OCI-LY1 (cell line): ENCODE measurements around the gene ESR2.

Experiments used
- H2AFZ ChIP-seq: fragments of 200-600 bp; sonication (generic), shearing (Covaris generic); 2 replicates; pipeline ENCODE4 v1.6.0; 2014; ENCODE audit warnings: antibody characterized with exemption, mild to moderate bottlenecking, low read length
- H3F3A ChIP-seq: fragments of 200-600 bp; sonication (generic), shearing (Covaris generic); 2 replicates; pipeline ENCODE4 v1.6.0; 2014; ENCODE audit warnings: mild to moderate bottlenecking, antibody characterized with exemption, low read length, moderate library complexity; ENCODE audit not compliant: insufficient read depth
- H3K27ac ChIP-seq: fragments of 200-600 bp; sonication (generic); 2 replicates; pipeline ENCODE4 v1.5.1; 2014; ENCODE audit warnings: low read length, mixed run types, mild to moderate bottlenecking, low read depth; ENCODE audit not compliant: poor library complexity, severe bottlenecking
- H3K27me3 ChIP-seq: fragments of 200-600 bp; sonication (generic); 2 replicates; pipeline ENCODE4 v1.6.0; 2014; ENCODE audit warnings: antibody characterized with exemption, mild to moderate bottlenecking, low read length, moderate library complexity; ENCODE audit not compliant: insufficient read depth
- H3K36me3 ChIP-seq: fragments of 200-600 bp; sonication (generic); 2 replicates; pipeline ENCODE4 v1.6.1; 2014; ENCODE audit warnings: mild to moderate bottlenecking, antibody characterized with exemption, low read length, moderate library complexity, mixed read lengths; ENCODE audit not compliant: insufficient read depth
- H3K4me1 ChIP-seq: fragments of 200-600 bp; sonication (generic); 2 replicates; pipeline ENCODE4 v1.5.1; 2014; ENCODE audit warnings: mild to moderate bottlenecking, low read length, moderate library complexity; ENCODE audit not compliant: insufficient read depth, severe bottlenecking
- H3K4me2 ChIP-seq: fragments of 200-600 bp; sonication (generic), shearing (Covaris generic); 2 replicates; pipeline ENCODE4 v1.6.1; 2014; ENCODE audit warnings: low read length
- H3K4me3 ChIP-seq: fragments of 200-600 bp; sonication (generic); 2 replicates; pipeline ENCODE4 v1.5.1; 2014; ENCODE audit warnings: low read length, low read depth, mild to moderate bottlenecking, mixed read lengths; ENCODE audit not compliant: poor library complexity, severe bottlenecking
- H3K79me2 ChIP-seq: fragments of 200-600 bp; shearing (Covaris generic); 2 replicates; pipeline ENCODE4 v1.6.1; 2016; ENCODE audit warnings: mixed run types, low read length, mixed read lengths; ENCODE audit not compliant: insufficient read depth
- H3K9ac ChIP-seq: fragments of 200-600 bp; sonication (generic), shearing (Covaris generic); 2 replicates; pipeline ENCODE4 v1.6.1; 2014; ENCODE audit warnings: mild to moderate bottlenecking, low read length, mixed read lengths
- H3K9me2 ChIP-seq: fragments of 200-600 bp; sonication (generic), shearing (Covaris generic); 2 replicates; pipeline ENCODE4 v1.6.1; 2014; ENCODE audit warnings: low read depth, mild to moderate bottlenecking, low read length, mixed read lengths
- H3K9me3 ChIP-seq: fragments of 200-600 bp; shearing (Covaris generic); 2 replicates; pipeline ENCODE4 v1.6.1; 2014; ENCODE audit warnings: low read length, mixed read lengths
- H4K20me1 ChIP-seq: fragments of 200-600 bp; sonication (generic), shearing (Covaris generic); 2 replicates; pipeline ENCODE4 v1.6.0; 2016; ENCODE audit warnings: mild to moderate bottlenecking, low read length; ENCODE audit not compliant: insufficient read depth
- CTCF ChIP-seq: fragments of 200-600 bp; sonication (generic), shearing (Covaris generic); IDR thresholded peaks from 2 replicates; pipeline ENCODE4 v1.5.1; 2017; ENCODE audit warnings: mild to moderate bottlenecking, antibody characterized with exemption, low read length, moderate library complexity, mixed read lengths
- EZH2 ChIP-seq: fragments of 200-600 bp; sonication (generic), shearing (Covaris generic); IDR thresholded peaks from 2 replicates; pipeline ENCODE4 v1.8.0; 2017; ENCODE audit warnings: borderline replicate concordance, mixed run types, mild to moderate bottlenecking, antibody characterized with exemption, low read length, moderate library complexity, mixed read lengths

Gene ESR2

GRCh38 chr14:64303471-64303917 is 9.3 kb upstream of the ESR2 start:
- H3F3A ChIP-seq = no peaks in the 10 kb centered on the region
- no peaks in the 10 kb centered on the region for H3K36me3 ChIP-seq
- TF ChIP-seq EZH2 (no peak), CTCF (peak; percentile 80)
- no peak overlapping the region for H3K27ac ChIP-seq
- no peaks in the 10 kb centered on the region for H3K27me3 ChIP-seq
- no peak overlapping the region for H3K9ac ChIP-seq
- no peak overlapping the region for H2AFZ ChIP-seq
- no peaks in the 10 kb centered on the region for H3K9me3 ChIP-seq
- H3K4me2 ChIP-seq = no peak overlapping the region
- H3K4me1 ChIP-seq = peaks cover 5% of the 10 kb centered on the region
- H3K4me3 ChIP-seq = no peak overlapping the region
- no peaks in the 10 kb centered on the region for H3K9me2 ChIP-seq
- no peaks in the 10 kb centered on the region for H3K79me2 ChIP-seq
- H4K20me1 ChIP-seq = no peaks in the 10 kb centered on the region

DNA sequence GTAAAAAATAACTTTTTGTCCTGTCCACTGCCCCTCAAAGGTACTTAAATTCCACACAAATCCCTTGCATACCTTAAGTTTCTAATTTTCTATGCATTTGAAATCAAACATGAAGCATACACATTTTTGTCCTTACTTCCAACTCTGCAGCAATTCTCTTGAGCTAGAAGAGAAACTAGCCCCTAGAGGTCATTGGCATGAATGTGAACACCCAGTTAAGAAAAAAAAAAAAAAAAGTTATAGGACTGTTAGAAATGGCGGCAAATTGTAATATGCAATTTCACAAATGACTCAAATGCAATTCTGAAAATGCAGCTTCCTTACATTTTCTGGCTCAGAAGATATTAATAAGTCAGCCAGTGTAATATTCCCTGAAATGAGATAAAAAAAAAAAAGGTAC is 4.6 kb upstream of the ESR2 start:
- Histone ChIP-seq H3K36me3 (no peaks in the 10 kb centered on the region), H3K4me3 (no peak overlapping the region), H4K20me1 (no peaks in the 10 kb centered on the region), H3K4me2 (no peak overlapping the region), H3K9me3 (no peaks in the 10 kb centered on the region), H3K9me2 (no peaks in the 10 kb centered on the region), H3K27ac (no peak overlapping the region), H3K9ac (no peak overlapping the region), H2AFZ (no peak overlapping the region), H3K4me1 (peaks cover 14% of the 10 kb centered on the region), H3K27me3 (no peaks in the 10 kb centered on the region), H3K79me2 (no peaks in the 10 kb centered on the region), H3F3A (no peaks in the 10 kb centered on the region)
- TF ChIP-seq CTCF = no peak
- TF ChIP-seq EZH2 = no peak

DNA sequence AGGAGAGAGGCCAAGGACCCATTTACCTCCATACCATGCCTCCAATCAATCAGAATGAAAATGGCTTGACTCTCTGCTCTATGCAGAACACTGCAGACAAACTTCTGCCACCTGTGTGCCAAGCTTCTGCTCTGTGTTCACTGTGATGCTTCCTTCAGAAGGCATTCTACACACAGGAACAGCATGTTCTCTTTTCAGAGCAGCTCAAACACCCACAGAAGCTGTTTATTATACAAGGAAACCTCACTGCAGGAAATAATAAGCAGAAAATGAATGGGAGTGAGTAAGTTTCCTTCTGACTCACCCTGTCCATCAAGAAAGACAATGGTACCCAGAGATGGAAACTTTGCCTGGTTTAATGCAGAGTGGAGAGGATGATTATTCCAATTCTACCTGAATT is 2.4 kb upstream of the ESR2 start:
- Histone ChIP-seq H3K4me2 (no peak overlapping the region), H3K27me3 (no peaks in the 10 kb centered on the region), H3K9me3 (no peaks in the 10 kb centered on the region), H3F3A (no peaks in the 10 kb centered on the region), H4K20me1 (no peaks in the 10 kb centered on the region), H3K9me2 (no peaks in the 10 kb centered on the region), H3K79me2 (peaks cover 21% of the 10 kb centered on the region), H3K4me3 (no peak overlapping the region), H3K36me3 (no peaks in the 10 kb centered on the region), H3K9ac (no peak overlapping the region), H3K4me1 (peaks cover 19% of the 10 kb centered on the region), H2AFZ (no peak overlapping the region), H3K27ac (no peak overlapping the region)
- TF ChIP-seq CTCF (no peak), EZH2 (no peak)
